Loucy (cell line): ENCODE results near the gene MUC5AC.

Experiments
- H2AFZ ChIP-seq: fragments of 200-600 bp; sonication (generic); 2 replicates; pipeline ENCODE4 v1.6.0; 2016; ENCODE audit warnings: antibody characterized with exemption, mild to moderate bottlenecking, low read length, moderate library complexity
- H3F3A ChIP-seq: fragments of 200-600 bp; 2 replicates; pipeline ENCODE4 v1.6.0; 2016; ENCODE audit warnings: antibody characterized with exemption, low read depth, mild to moderate bottlenecking
- H3K27me3 ChIP-seq: fragments of 200-600 bp; sonication (generic); 2 replicates; pipeline ENCODE4 v1.6.1; 2014; ENCODE audit warnings: low read length, mild to moderate bottlenecking; ENCODE audit not compliant: insufficient read depth, poor library complexity, severe bottlenecking
- H3K36me3 ChIP-seq: fragments of 200-600 bp; sonication (generic); 2 replicates; pipeline ENCODE4 v1.6.1; 2016; ENCODE audit warnings: low read length; ENCODE audit not compliant: insufficient read depth
- H3K4me1 ChIP-seq: fragments of 200-600 bp; sonication (generic); 2 replicates; pipeline ENCODE4 v1.5.1; 2014; ENCODE audit warnings: low read length, mild to moderate bottlenecking; ENCODE audit not compliant: insufficient read depth, poor library complexity, severe bottlenecking
- H3K4me2 ChIP-seq: fragments of 200-600 bp; sonication (generic); 2 replicates; pipeline ENCODE4 v1.6.0; 2014; ENCODE audit warnings: antibody characterized with exemption, low read length, low read depth, mild to moderate bottlenecking; ENCODE audit not compliant: poor library complexity, severe bottlenecking
- H3K4me3 ChIP-seq: fragments of 200-600 bp; sonication (generic); 2 replicates; pipeline ENCODE4 v1.5.1; 2014; ENCODE audit warnings: low read length, mild to moderate bottlenecking, mixed read lengths; ENCODE audit not compliant: poor library complexity, severe bottlenecking
- H3K79me2 ChIP-seq: fragments of 200-600 bp; sonication (generic); 2 replicates; pipeline ENCODE4 v1.6.1; 2014; ENCODE audit warnings: low read length; ENCODE audit not compliant: insufficient read depth
- H3K9ac ChIP-seq: fragments of 200-600 bp; sonication (generic); 2 replicates; pipeline ENCODE4 v1.6.0; 2014; ENCODE audit warnings: mild to moderate bottlenecking, low read depth, low read length, moderate library complexity; ENCODE audit not compliant: poor library complexity, severe bottlenecking
- H3K9me2 ChIP-seq: fragments of 200-600 bp; sonication (generic); replicated peaks from 2 replicates; pipeline ENCODE4 v1.6.1; 2016; ENCODE audit warnings: low read depth, low read length, mixed read lengths
- H3K9me3 ChIP-seq: fragments of 200-600 bp; sonication (generic); 2 replicates; pipeline ENCODE4 v1.6.1; 2014; ENCODE audit warnings: mild to moderate bottlenecking, antibody characterized with exemption, low read length, low read depth; ENCODE audit not compliant: insufficient read depth
- H4K20me1 ChIP-seq: fragments of 200-600 bp; sonication (generic); 2 replicates; pipeline ENCODE4 v1.6.0; 2014; ENCODE audit warnings: antibody characterized with exemption, low read length, mild to moderate bottlenecking; ENCODE audit not compliant: insufficient read depth, poor library complexity, severe bottlenecking
- EZH2phosphoT487 ChIP-seq: fragments of 200-600 bp; IDR thresholded peaks from 2 replicates; pipeline ENCODE4 v1.6.1; 2018; ENCODE audit warnings: antibody characterized with exemption, mild to moderate bottlenecking, moderate library complexity, borderline replicate concordance
- TF ChIP-seq, protein P1 (sequence below): fragments of 200-600 bp; sonication (generic); conservative IDR thresholded peaks from 2 replicates; pipeline ENCODE4 v1.5.1; 2014; ENCODE audit warnings: mild to moderate bottlenecking, antibody characterized with exemption, low read length

Gene MUC5AC

DNA sequence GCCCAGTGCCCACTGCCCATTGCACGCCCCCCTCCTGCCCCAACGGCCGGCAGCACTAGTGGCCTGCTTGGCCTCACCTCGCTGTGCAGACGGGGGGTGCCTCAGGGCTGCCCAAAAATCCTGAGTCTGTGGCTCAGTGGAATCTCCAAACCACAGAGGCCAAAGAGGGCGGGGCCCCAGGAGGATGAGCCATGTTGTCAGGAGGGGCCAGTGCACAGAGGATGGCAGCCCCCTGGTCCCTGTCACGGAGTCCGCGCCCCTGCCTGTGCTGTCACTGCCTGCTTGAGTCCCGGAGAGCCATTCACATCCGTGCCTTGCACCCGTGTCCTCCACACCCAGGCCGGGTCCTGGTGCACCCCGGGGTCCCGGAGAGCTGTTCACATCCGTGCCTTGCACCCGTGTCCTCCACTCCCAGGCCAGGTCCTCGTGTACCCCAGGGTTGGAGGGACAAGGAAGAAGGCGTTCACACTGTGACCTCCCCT, 36.4 kb upstream of the MUC5AC start:
- H3F3A ChIP-seq = no peaks in the 10 kb centered on the region
- TF ChIP-seq, protein P1, sequence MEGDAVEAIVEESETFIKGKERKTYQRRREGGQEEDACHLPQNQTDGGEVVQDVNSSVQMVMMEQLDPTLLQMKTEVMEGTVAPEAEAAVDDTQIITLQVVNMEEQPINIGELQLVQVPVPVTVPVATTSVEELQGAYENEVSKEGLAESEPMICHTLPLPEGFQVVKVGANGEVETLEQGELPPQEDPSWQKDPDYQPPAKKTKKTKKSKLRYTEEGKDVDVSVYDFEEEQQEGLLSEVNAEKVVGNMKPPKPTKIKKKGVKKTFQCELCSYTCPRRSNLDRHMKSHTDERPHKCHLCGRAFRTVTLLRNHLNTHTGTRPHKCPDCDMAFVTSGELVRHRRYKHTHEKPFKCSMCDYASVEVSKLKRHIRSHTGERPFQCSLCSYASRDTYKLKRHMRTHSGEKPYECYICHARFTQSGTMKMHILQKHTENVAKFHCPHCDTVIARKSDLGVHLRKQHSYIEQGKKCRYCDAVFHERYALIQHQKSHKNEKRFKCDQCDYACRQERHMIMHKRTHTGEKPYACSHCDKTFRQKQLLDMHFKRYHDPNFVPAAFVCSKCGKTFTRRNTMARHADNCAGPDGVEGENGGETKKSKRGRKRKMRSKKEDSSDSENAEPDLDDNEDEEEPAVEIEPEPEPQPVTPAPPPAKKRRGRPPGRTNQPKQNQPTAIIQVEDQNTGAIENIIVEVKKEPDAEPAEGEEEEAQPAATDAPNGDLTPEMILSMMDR = no peak
- no peak for TF ChIP-seq EZH2phosphoT487
- H3K27me3 ChIP-seq = no peaks in the 10 kb centered on the region
- no peaks in the 10 kb centered on the region for H3K36me3 ChIP-seq
- H3K9me3 ChIP-seq = peaks cover 8% of the 10 kb centered on the region; the same call in 1 of the 2 replicates
- H2AFZ ChIP-seq = no peak overlapping the region
- no peak overlapping the region for H3K9ac ChIP-seq
- H3K79me2 ChIP-seq = no peaks in the 10 kb centered on the region
- no peaks in the 10 kb centered on the region for H3K4me1 ChIP-seq
- no peak overlapping the region for H3K4me2 ChIP-seq
- no peaks in the 10 kb centered on the region for H3K9me2 ChIP-seq
- no peak overlapping the region for H3K4me3 ChIP-seq
- no peaks in the 10 kb centered on the region for H4K20me1 ChIP-seq

DNA sequence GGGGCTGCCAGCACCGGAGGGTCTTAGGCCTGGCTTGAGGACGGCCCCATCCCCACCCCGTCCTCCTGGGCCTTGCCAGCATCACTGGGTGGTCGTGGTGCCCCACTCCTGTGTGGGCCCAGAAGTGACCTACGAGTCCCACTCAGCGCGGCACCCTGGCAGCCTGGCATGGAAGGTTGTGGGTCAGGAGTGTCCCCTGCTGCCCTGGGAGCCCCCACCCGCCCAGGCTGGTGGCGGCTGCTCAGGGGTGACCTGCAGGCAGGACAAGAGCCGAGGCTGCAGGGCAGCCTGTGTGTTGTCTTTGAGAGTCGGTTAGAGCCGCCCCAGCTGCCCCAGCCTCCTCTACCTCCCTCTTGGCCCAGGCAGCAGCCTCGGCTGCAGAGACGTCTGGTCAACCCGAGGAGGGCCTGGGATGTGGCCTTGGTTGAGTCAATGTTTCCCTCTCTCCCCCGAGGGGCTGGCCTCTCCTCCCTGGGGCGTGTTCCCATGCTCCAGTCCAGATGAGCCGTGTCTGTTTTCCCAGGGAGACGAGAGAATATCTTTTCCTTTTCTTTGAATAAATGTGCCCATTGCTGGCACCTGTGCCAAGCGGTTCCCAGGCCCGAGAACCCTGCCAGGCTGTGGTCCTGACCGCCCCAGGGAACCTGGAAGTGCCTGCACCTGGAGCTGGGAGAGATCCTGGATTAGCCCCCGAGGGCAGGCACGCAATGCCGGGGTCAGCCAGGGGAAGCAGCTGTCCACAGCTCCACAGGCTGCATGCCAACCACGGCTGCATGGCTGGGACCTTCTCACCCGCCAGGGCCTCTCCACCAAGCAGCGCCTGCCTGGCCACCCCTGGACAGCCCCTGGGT, 35.7 kb upstream of the MUC5AC start:
- Histone ChIP-seq H3K9ac (no peak overlapping the region), H3K4me3 (no peak overlapping the region), H3K4me2 (no peak overlapping the region), H3K27me3 (no peaks in the 10 kb centered on the region), H3K9me3 (peaks cover 8% of the 10 kb centered on the region; the same call in 1 of the 2 replicates), H3K36me3 (no peaks in the 10 kb centered on the region), H4K20me1 (no peaks in the 10 kb centered on the region), H3K79me2 (no peaks in the 10 kb centered on the region), H2AFZ (no peak overlapping the region), H3F3A (no peaks in the 10 kb centered on the region), H3K4me1 (no peaks in the 10 kb centered on the region), H3K9me2 (no peaks in the 10 kb centered on the region)
- no peak for TF ChIP-seq EZH2phosphoT487
- TF ChIP-seq, protein P1 = no peak

DNA sequence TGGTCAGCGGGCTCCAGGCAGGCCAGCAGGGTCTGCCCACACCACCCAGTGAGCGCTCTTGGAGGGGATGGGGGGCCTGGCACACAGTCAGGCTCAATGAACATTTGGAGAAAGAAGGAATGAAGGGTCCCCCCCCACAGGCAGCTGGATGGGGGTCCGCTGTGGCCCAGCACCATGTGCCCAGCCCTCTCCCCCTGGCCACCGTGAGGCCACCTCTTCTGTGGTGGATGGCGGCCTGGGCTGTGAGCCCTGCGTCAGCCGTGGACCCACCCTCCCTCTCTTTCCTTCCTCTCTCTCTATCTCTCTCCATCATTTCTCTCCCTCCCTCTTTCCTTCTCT, 35.1 kb upstream of the MUC5AC start:
- Histone ChIP-seq H2AFZ (no peak overlapping the region), H3K9me3 (peaks cover 9% of the 10 kb centered on the region; the same call in 1 of the 2 replicates), H3F3A (no peaks in the 10 kb centered on the region), H3K9ac (no peak overlapping the region), H3K9me2 (no peaks in the 10 kb centered on the region), H3K4me3 (no peak overlapping the region), H3K79me2 (no peaks in the 10 kb centered on the region), H3K27me3 (no peaks in the 10 kb centered on the region), H3K4me2 (no peak overlapping the region), H4K20me1 (no peaks in the 10 kb centered on the region), H3K36me3 (no peaks in the 10 kb centered on the region), H3K4me1 (no peaks in the 10 kb centered on the region)
- TF ChIP-seq, protein P1 = no peak
- TF ChIP-seq EZH2phosphoT487 = no peak
